DOHH2 (cell line): ENCODE measurements around the gene OTOP3.

Source experiments
- H3F3A ChIP-seq: fragments of 200-600 bp; sonication (generic), shearing (Covaris generic); 2 replicates; pipeline ENCODE4 v1.6.0; 2016; ENCODE audit warnings: antibody characterized with exemption, mild to moderate bottlenecking; ENCODE audit not compliant: control insufficient read depth, insufficient read depth
- H3K27ac ChIP-seq: fragments of 200-600 bp; sonication (generic); 2 replicates; pipeline ENCODE4 v1.5.1; 2014; ENCODE audit warnings: low read depth, mild to moderate bottlenecking, low read length, moderate library complexity
- H3K27me3 ChIP-seq: fragments of 200-600 bp; sonication (generic); 2 replicates; pipeline ENCODE4 v1.6.1; 2014; ENCODE audit warnings: mild to moderate bottlenecking, low read length, mixed read lengths; ENCODE audit not compliant: control insufficient read depth
- H3K36me3 ChIP-seq: fragments of 200-600 bp; sonication (generic); 2 replicates; pipeline ENCODE4 v1.6.1; 2014; ENCODE audit warnings: mild to moderate bottlenecking, low read length, moderate library complexity, mixed read lengths; ENCODE audit not compliant: control insufficient read depth
- H3K4me1 ChIP-seq: fragments of 200-600 bp; sonication (generic); 2 replicates; pipeline ENCODE4 v1.6.1; 2014; ENCODE audit warnings: mild to moderate bottlenecking, low read length, mixed read lengths; ENCODE audit not compliant: control insufficient read depth
- H3K4me2 ChIP-seq: fragments of 200-600 bp; sonication (generic); 2 replicates; pipeline ENCODE4 v1.6.0; 2014; ENCODE audit warnings: mild to moderate bottlenecking, low read length, moderate library complexity
- H3K4me3 ChIP-seq: fragments of 200-600 bp; sonication (generic); 2 replicates; pipeline ENCODE4 v1.5.1; 2014; ENCODE audit warnings: mild to moderate bottlenecking, low read length, mixed read lengths
- H3K79me2 ChIP-seq: fragments of 200-600 bp; sonication (generic); 2 replicates; pipeline ENCODE4 v1.6.1; 2014; ENCODE audit warnings: mild to moderate bottlenecking, low read length, mixed read lengths; ENCODE audit not compliant: control insufficient read depth
- H3K9me2 ChIP-seq: fragments of 200-600 bp; sonication (generic); replicated peaks from 2 replicates; pipeline ENCODE4 v1.6.1; 2014; ENCODE audit warnings: mild to moderate bottlenecking, low read length, mixed read lengths; ENCODE audit not compliant: control insufficient read depth
- H3K9me3 ChIP-seq: fragments of 200-600 bp; sonication (generic); 2 replicates; pipeline ENCODE4 v1.6.1; 2014; ENCODE audit warnings: antibody characterized with exemption, low read length, mixed read lengths; ENCODE audit not compliant: control insufficient read depth, insufficient read depth
- H4K20me1 ChIP-seq: fragments of 200-600 bp; sonication (generic); 2 replicates; pipeline ENCODE4 v1.6.0; 2014; ENCODE audit warnings: low read depth, mild to moderate bottlenecking, antibody characterized with exemption, low read length, moderate library complexity; ENCODE audit not compliant: control insufficient read depth, insufficient read depth
- EZH2phosphoT487 ChIP-seq: fragments of 200-600 bp; sonication (generic); IDR thresholded peaks from 2 replicates; pipeline ENCODE4 v1.6.1; 2017; ENCODE audit warnings: borderline replicate concordance, mild to moderate bottlenecking, antibody characterized with exemption, low read length, moderate library complexity, mixed read lengths
- TF ChIP-seq, protein P1 (sequence below): fragments of 200-600 bp; sonication (generic); IDR thresholded peaks from one replicate; pipeline ENCODE4 v1.5.1; 2014; ENCODE audit warnings: antibody characterized with exemption, mild to moderate bottlenecking, low read depth, low read length; ENCODE audit not compliant: poor library complexity, severe bottlenecking

Gene OTOP3

DNA sequence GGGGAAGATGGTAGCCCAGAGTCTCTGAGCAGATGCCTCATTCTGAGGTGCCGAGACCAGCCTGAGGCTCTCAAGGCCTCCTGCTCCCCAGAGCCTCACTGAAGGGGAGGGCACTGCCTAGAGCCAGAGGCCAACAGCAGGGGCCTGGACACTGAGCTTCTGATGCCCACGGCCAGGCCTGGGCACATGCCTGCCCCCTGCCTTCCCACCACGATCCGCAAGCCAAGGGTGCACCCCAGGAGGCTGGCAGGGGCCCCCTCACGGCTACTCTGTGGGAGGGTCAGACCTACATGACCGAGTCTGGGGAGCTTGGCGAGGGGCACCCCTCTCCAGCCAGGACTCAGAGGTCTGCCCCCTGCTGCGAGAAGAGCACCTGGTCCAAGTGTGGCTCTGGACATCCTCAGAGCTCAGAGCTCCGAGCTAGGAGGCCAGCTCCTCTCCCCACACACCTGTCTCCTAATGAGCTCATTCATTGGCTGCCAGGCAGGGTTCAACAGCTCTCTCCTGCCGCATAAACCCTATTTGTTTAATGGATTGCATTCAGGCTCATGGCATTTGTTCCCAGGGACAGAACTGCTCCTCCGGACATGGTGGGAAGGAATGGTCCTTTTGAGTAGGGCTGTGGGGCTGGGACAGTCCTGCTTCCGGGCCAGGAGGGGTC is 13.9 kb downstream of the OTOP3 start:
- no peaks in the 10 kb centered on the region for H3F3A ChIP-seq
- H3K4me3 ChIP-seq = no peak overlapping the region
- TF ChIP-seq, protein P1, sequence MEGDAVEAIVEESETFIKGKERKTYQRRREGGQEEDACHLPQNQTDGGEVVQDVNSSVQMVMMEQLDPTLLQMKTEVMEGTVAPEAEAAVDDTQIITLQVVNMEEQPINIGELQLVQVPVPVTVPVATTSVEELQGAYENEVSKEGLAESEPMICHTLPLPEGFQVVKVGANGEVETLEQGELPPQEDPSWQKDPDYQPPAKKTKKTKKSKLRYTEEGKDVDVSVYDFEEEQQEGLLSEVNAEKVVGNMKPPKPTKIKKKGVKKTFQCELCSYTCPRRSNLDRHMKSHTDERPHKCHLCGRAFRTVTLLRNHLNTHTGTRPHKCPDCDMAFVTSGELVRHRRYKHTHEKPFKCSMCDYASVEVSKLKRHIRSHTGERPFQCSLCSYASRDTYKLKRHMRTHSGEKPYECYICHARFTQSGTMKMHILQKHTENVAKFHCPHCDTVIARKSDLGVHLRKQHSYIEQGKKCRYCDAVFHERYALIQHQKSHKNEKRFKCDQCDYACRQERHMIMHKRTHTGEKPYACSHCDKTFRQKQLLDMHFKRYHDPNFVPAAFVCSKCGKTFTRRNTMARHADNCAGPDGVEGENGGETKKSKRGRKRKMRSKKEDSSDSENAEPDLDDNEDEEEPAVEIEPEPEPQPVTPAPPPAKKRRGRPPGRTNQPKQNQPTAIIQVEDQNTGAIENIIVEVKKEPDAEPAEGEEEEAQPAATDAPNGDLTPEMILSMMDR = no peak
- no peak for TF ChIP-seq EZH2phosphoT487

DNA sequence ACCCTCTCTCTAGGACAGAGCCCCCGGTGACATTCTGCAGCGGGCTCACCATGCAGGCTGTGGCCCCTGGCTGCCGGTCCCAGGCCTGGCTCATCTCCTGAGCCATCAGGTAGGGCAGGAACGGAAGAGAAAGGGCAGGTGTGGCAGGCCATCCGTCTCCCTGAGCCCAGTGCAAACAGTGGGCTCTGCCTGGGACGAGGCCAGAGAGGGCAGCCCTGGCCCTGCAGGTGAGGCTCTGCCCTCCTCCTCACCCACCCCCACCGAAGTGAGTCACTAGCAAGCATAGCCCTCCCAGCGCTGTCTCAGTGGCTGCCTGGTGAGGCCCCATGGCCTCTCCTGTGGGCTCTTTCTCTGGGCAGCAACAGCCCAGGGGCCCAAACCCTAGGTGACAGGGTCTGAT is 14.5 kb downstream of the OTOP3 start:
- TF ChIP-seq, protein P1 = no peak
- TF ChIP-seq EZH2phosphoT487 = no peak
- no peaks in the 10 kb centered on the region for H3K9me2 ChIP-seq
- H3K79me2 ChIP-seq = no peaks in the 10 kb centered on the region
- H3K27me3 ChIP-seq = peaks cover 6% of the 10 kb centered on the region
- no peak overlapping the region for H3K27ac ChIP-seq
- H4K20me1 ChIP-seq = no peaks in the 10 kb centered on the region
- no peaks in the 10 kb centered on the region for H3K9me3 ChIP-seq
- no peaks in the 10 kb centered on the region for H3F3A ChIP-seq
- H3K4me3 ChIP-seq = no peak overlapping the region
- no peaks in the 10 kb centered on the region for H3K36me3 ChIP-seq
- H3K4me2 ChIP-seq = no peak overlapping the region
- H3K4me1 ChIP-seq = no peaks in the 10 kb centered on the region

More for the DNA sequence above, 13.9 kb downstream of the OTOP3 start:
- peaks cover 9% of the 10 kb centered on the region for H3K27me3 ChIP-seq
- no peak overlapping the region for H3K4me2 ChIP-seq
- H3K9me3 ChIP-seq = no peaks in the 10 kb centered on the region
- H3K9me2 ChIP-seq = no peaks in the 10 kb centered on the region
- H4K20me1 ChIP-seq = no peaks in the 10 kb centered on the region
- H3K4me1 ChIP-seq = no peaks in the 10 kb centered on the region
- H3K27ac ChIP-seq = no peak overlapping the region
- H3K79me2 ChIP-seq = no peaks in the 10 kb centered on the region
- no peaks in the 10 kb centered on the region for H3K36me3 ChIP-seq

DNA sequence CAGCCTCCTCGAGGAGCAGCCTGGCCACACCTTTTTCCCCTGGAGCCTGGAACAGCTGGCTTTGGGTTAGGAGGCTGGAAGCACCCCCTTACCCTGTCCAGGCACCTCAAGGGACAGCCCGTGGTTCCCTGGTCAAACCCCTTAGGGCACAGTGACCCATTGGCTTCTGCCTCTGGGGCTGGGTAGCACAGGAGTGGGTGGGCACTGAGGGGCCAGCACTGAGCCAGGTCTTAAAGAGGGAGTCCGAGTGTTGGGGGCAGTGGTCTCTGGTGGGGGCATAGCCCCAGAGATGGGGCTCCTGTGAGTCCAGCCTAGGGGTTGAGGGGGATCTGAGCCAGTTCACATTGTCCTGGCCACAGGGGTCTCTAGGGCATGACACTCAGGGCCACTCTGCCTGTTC is 15.4 kb downstream of the OTOP3 start:
- Histone ChIP-seq H4K20me1 (no peaks in the 10 kb centered on the region), H3K4me3 (no peak overlapping the region), H3K27ac (no peak overlapping the region), H3K79me2 (no peaks in the 10 kb centered on the region), H3K4me2 (no peak overlapping the region), H3F3A (no peaks in the 10 kb centered on the region), H3K27me3 (no peaks in the 10 kb centered on the region), H3K36me3 (no peaks in the 10 kb centered on the region), H3K9me2 (no peaks in the 10 kb centered on the region), H3K9me3 (no peaks in the 10 kb centered on the region), H3K4me1 (no peaks in the 10 kb centered on the region)
- TF ChIP-seq, protein P1 = no peak
- no peak for TF ChIP-seq EZH2phosphoT487
